ENCODE results near the gene HS1BP3. TPM values are rescaled to one million over a fixed set of nuclear protein-coding genes. Genes with fewer than 3 reads are reported as not detected.

The HS1BP3 gene
- total and polyA plus RNA-seq, 2 of the 13 experiments (the other 11 are each of a cell fraction or from before 2014, with no cell fraction given): 15.2 to 22.0 TPM

DNA sequence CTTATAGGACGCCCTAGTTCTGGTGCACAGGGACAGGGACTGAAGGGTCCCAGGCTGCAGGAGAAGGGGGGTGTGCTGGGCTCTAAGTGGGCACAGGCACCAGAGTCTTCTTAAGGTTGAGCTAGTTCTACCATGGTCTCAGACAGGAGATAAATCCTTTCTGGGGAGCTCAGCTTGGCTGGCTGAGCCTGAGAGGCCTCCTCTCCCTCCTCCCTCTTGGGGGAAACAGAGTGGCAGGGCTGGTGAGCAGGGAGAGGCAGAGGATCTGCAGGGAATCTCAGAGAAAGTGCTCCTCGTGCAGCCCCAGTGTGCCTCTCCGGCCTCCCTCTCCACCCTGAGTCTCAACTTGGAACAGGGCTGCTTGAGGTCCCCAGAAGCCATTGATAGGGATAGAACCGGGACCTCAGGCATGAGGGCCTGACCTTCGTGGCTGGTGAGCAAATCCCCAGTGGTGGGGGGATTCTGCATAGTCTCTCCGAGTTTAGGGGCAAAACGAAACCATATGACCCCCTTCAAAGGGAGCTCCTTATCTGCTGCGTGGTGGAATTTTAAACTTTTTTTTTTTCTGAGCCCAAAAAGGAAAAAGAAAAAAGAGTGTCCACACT lies 18.1 kb upstream of the HS1BP3 start:
- Histone ChIP-seq H3K4me3 (replicated peaks in 1 of 3; ENCODE audit: insufficient read depth in 1 of 3, low read depth in 2 of 3, low read length in 3 of 3) (no peak overlapping the region; a peak in 1 of 6 replicates), H3K4me2 (ENCODE audit: low read depth, low read length) (peak overlapping the region; percentile 95), H4K20me1 (ENCODE audit: insufficient read depth, low read length) (no peaks in the 10 kb centered on the region), H3K36me3 (replicated peaks in 1 of 2; ENCODE audit: control insufficient read depth in 1 of 2, insufficient read depth in 2 of 2, low read length in 2 of 2) (peaks cover 0 to 7% of the 10 kb centered on the region in 2 experiments; a peak in 2 of 5 replicates), H3K4me1 (ENCODE audit: insufficient read depth, low read length) (peaks cover 41% of the 10 kb centered on the region), H3K27ac (ENCODE audit: extremely low read length, insufficient read depth, low read length) (no peak overlapping the region), H2AFZ (ENCODE audit: low read length) (no peak overlapping the region), H3K9me3 (ENCODE audit: low read length) (no peaks in the 10 kb centered on the region), H3K9ac (ENCODE audit: insufficient read depth, low read depth, low read length) (peak overlapping the region; percentile 80; the same call in 1 of the 2 replicates), H3K27me3 (ENCODE audit: control insufficient read depth in 1 of 2, insufficient read depth in 2 of 2, low read length in 2 of 2) (peaks cover 14 to 19% of the 10 kb centered on the region in 2 experiments; a peak in 4 of 5 replicates), H3K79me2 (ENCODE audit: insufficient read depth, low read length) (peaks cover 17% of the 10 kb centered on the region)
- WGBS (ENCODE audit: low lambda C conversion rate): 94% methylated on average over 6 of the region's 8 CpGs
- in situ Hi-C loops (cut with HindIII; ENCODE audit: extremely low pct_ligation_motif_present, low pct_unique_long_range_greater_than_20kb) (loop anchor here (10.0 to 25.0 kb wide), 2 partner anchors 293 to 496 kb away; no protein-coding TSS in a partner anchor), intact Hi-C loops (cut with micrococcal nuclease; ENCODE audit: unreplicated experiment) (loop anchor here (10.0 kb wide), 1 partner anchor 646 kb away; no protein-coding TSS in a partner anchor)
- ChIA-PET POLR2A (interaction anchor here (4.2 kb wide), 1 partner anchor 19 kb away, joined by 44 read pairs; the partner anchor contains the start of gene HS1BP3), CTCF (ENCODE audit: low intra/inter-chr PET ratio, low total read pairs) (no interaction called here)
- no peak for DNase-seq (ENCODE audit: low spot score)
- ATAC-seq: no peak
- no TSS peak for BruUV-seq (replicated peaks)
- no peak for FAIRE-seq
- TF ChIP-seq ZNF263 (CRISPR knock-in tag; IDR thresholded peaks at IDR 0.05) (peak; percentile 84), ZNF678 (CRISPR knock-in tag; IDR thresholded peaks at IDR 0.05) (no peak), MTF2 (CRISPR knock-in tag; IDR thresholded peaks at IDR 0.05; ENCODE audit: borderline replicate concordance) (no peak)
- TF ChIP-seq, protein P1, sequence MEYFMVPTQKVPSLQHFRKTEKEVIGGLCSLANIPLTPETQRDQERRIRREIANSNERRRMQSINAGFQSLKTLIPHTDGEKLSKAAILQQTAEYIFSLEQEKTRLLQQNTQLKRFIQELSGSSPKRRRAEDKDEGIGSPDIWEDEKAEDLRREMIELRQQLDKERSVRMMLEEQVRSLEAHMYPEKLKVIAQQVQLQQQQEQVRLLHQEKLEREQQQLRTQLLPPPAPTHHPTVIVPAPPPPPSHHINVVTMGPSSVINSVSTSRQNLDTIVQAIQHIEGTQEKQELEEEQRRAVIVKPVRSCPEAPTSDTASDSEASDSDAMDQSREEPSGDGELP (IDR thresholded peaks at IDR 0.05; ENCODE audit: borderline replicate concordance, low read depth): no peak

DNA sequence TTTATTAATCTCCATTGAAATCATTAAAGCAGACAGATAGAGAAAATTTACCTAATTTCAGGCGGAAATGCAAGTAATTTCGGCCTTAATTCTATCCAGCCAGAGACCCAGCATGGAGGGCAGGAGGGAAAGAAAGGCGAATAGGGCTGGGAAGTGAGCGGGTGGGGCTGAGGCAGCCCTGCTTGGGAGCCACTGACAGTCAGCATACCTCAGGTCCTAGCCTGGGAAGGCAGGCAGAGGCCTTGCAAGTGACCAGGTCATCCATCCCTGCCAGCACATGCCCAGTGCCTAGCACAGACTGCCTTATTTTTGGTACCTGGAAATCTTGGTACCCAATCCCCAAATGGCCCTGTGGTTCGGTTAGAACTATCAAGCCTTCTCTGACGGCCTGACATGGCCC lies 17.6 kb upstream of the HS1BP3 start:
- no peak for FAIRE-seq
- CTCF ChIA-PET (ENCODE audit: low intra/inter-chr PET ratio, low total read pairs): no interaction called here
- no peak; the same call in 2 of the 3 replicates for ATAC-seq

More for the DNA sequence above, 17.6 kb upstream of the HS1BP3 start:
- H3K4me1 ChIP-seq (ENCODE audit: insufficient read depth, low read length): peaks cover 41% of the 10 kb centered on the region
- H3K27ac ChIP-seq (ENCODE audit: extremely low read length, insufficient read depth, low read length): no peak overlapping the region
- H3K4me3 ChIP-seq (replicated peaks in 1 of 3; ENCODE audit: insufficient read depth in 1 of 3, low read depth in 2 of 3, low read length in 3 of 3): peak overlapping the region; percentile 81 to 87 (median 87); a peak in 5 of 6 replicates
- POLR2A ChIA-PET: interaction anchor here (1.2 to 4.2 kb wide), 2 partner anchors 18 to 221 kb away, joined by 5 to 44 read pairs; partner anchors contain the start of genes HS1BP3 and RHOB
- peaks cover 16 to 24% of the 10 kb centered on the region in 2 experiments; a peak in 4 of 5 replicates for H3K27me3 ChIP-seq (ENCODE audit: control insufficient read depth in 1 of 2, insufficient read depth in 2 of 2, low read length in 2 of 2)
- no peak overlapping the region for H2AFZ ChIP-seq (ENCODE audit: low read length)
- 51% methylated on average over 5 of the region's 6 CpGs for WGBS (ENCODE audit: low lambda C conversion rate)
- in situ Hi-C loops (cut with HindIII; ENCODE audit: extremely low pct_ligation_motif_present, low pct_unique_long_range_greater_than_20kb) (loop anchor here (10.0 to 25.0 kb wide), 2 partner anchors 294 to 496 kb away; no protein-coding TSS in a partner anchor), intact Hi-C loops (cut with micrococcal nuclease; ENCODE audit: unreplicated experiment) (loop anchor here (10.0 kb wide), 1 partner anchor 646 kb away; no protein-coding TSS in a partner anchor)
- H3K9me3 ChIP-seq (ENCODE audit: low read length): no peaks in the 10 kb centered on the region
- no peaks in the 10 kb centered on the region for H4K20me1 ChIP-seq (ENCODE audit: insufficient read depth, low read length)
- H3K4me2 ChIP-seq (ENCODE audit: low read depth, low read length): peak overlapping the region; percentile 95
- BruUV-seq (replicated peaks): no TSS peak
- TF ChIP-seq FOXC1 (CRISPR knock-in tag; IDR thresholded peaks at IDR 0.05; ENCODE audit: borderline replicate concordance) (peak; percentile 10; the same call in 1 of the 2 replicates), GFI1 (CRISPR knock-in tag; IDR thresholded peaks at IDR 0.05; ENCODE audit: borderline replicate concordance) (0 out of 2 replicates have a peak, but pooled peaks have one; percentile 2), ZMYM4 (CRISPR knock-in tag; IDR thresholded peaks at IDR 0.05) (peak; percentile 25; the same call in 1 of the 2 replicates), ZBTB20 (CRISPR knock-in tag; IDR thresholded peaks at IDR 0.05; ENCODE audit: borderline replicate concordance, low read depth) (0 out of 2 replicates have a peak, but pooled peaks have one; percentile 2), HNRNPLL (IDR thresholded peaks at IDR 0.05; ENCODE audit: low read depth, low read length, poor library complexity, severe bottlenecking) (no peak)
- TF ChIP-seq, protein P2, sequence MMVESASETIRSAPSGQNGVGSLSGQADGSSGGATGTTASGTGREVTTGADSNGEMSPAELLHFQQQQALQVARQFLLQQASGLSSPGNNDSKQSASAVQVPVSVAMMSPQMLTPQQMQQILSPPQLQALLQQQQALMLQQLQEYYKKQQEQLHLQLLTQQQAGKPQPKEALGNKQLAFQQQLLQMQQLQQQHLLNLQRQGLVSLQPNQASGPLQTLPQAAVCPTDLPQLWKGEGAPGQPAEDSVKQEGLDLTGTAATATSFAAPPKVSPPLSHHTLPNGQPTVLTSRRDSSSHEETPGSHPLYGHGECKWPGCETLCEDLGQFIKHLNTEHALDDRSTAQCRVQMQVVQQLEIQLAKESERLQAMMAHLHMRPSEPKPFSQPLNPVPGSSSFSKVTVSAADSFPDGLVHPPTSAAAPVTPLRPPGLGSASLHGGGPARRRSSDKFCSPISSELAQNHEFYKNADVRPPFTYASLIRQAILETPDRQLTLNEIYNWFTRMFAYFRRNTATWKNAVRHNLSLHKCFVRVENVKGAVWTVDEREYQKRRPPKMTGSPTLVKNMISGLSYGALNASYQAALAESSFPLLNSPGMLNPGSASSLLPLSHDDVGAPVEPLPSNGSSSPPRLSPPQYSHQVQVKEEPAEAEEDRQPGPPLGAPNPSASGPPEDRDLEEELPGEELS (CRISPR knock-in tag; IDR thresholded peaks at IDR 0.05): peak; percentile 4; the same call in 1 of the 2 replicates
- DNase-seq (ENCODE audit: low spot score): no peak
- H3K36me3 ChIP-seq (replicated peaks in 1 of 2; ENCODE audit: control insufficient read depth in 1 of 2, insufficient read depth in 2 of 2, low read length in 2 of 2): peaks cover 0 to 7% of the 10 kb centered on the region in 2 experiments; a peak in 2 of 5 replicates
- H3K9ac ChIP-seq (ENCODE audit: insufficient read depth, low read depth, low read length): peak overlapping the region; percentile 80; the same call in 1 of the 2 replicates
- H3K79me2 ChIP-seq (ENCODE audit: insufficient read depth, low read length): peaks cover 17% of the 10 kb centered on the region

Data from HepG2 (cell line).